Neural progenitor cell (in vitro differentiated cells): ENCODE results near the gene OR6B3.

Experiments
- EZH2 ChIP-seq: fragments of 200-600 bp; sonication (generic); IDR thresholded peaks from 2 replicates; pipeline ENCODE4 v1.6.1; 2017; ENCODE audit warnings: antibody characterized with exemption, mild to moderate bottlenecking, moderate library complexity
- EZH2phosphoT487 ChIP-seq: fragments of 200-600 bp; sonication (generic); IDR thresholded peaks from 2 replicates; pipeline ENCODE4 v1.6.1; 2017; ENCODE audit warnings: antibody characterized with exemption
- TF ChIP-seq, protein P1 (sequence below): fragments of 200-600 bp; sonication (generic); IDR thresholded peaks from 2 replicates; pipeline ENCODE4 v1.5.1; 2017; ENCODE audit warnings: antibody characterized with exemption, mild to moderate bottlenecking

DNA sequence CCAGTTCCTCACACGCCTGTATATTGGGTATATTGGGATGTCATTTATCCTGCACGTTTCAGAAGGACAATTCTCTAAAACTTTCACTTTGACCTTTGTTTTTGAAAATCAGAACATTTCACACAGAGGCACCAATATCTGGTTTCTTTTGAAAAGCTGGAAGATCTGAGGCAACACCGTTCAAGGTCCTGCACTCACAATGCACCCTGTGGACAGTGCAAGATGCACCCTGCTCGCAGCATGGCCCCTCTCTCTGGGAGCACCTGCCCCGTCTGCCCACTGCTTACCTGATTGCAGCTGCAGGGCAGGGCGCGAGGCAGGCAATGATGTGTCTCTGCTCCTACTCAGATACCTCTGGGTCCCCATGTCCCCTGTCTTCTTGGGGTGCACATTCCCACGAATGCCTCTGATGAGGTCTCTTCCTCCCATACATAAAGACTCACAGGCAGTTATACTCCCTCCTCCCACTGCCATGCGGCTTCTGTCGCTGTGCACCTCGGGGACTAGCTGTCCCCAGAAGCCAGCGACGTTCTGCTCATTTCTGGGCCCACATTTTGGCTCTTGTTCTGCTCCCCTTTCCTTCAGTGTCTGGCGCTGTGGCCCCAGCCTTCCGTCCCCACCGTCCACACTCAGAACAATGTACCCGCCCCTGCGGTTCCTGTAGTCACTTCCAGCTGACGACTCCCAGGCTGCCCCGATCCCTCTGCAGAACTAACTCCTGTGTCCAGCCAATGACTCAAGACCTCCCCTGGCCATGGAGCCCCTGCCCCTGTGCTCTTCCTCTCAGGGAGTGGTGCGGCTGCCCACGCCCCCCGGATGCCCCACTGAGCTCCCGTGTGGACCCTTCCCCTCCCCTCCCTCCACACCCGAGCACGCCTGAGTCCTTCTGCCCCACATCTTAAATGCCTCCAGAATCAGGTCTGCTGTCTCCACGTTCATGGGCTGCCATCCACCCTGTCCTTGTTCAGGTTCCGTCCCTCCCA is at the start of gene OR6B3:
- TF ChIP-seq, protein P1, sequence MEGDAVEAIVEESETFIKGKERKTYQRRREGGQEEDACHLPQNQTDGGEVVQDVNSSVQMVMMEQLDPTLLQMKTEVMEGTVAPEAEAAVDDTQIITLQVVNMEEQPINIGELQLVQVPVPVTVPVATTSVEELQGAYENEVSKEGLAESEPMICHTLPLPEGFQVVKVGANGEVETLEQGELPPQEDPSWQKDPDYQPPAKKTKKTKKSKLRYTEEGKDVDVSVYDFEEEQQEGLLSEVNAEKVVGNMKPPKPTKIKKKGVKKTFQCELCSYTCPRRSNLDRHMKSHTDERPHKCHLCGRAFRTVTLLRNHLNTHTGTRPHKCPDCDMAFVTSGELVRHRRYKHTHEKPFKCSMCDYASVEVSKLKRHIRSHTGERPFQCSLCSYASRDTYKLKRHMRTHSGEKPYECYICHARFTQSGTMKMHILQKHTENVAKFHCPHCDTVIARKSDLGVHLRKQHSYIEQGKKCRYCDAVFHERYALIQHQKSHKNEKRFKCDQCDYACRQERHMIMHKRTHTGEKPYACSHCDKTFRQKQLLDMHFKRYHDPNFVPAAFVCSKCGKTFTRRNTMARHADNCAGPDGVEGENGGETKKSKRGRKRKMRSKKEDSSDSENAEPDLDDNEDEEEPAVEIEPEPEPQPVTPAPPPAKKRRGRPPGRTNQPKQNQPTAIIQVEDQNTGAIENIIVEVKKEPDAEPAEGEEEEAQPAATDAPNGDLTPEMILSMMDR, result no peak
- no peak for TF ChIP-seq EZH2phosphoT487
- TF ChIP-seq EZH2, result no peak
